ENCODE data around the gene GASK1A.

GASK1A gene

DNA sequence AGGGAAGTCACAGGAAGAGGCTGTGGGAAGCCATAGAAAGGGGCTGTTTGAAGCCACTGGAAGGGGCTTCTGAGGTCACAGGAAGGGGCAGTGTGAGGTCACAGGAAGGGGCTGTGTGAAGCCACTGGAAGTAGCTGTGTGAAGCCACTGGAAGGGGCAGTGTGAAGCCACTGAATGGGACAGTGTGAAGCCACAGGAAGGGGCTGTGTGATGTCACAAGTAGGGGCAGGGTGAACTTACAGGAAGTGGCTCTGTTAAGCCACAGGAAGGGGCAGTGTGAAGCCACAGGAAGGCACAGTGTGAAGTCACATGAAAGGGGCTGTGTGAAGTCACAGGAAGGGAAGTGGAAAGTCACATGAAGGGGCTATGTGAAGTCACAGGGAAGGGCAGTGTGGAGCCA lies 33.1 kb downstream of the GASK1A start:
- H3K4me2 ChIP-seq (ENCODE audit: low read depth, low read length, poor library complexity, severe bottlenecking) = no peak overlapping the region
- no peaks in the 10 kb centered on the region for H4K20me1 ChIP-seq (ENCODE audit: low read depth, low read length)
- H3K9ac ChIP-seq (ENCODE audit: low read length) = no peak overlapping the region
- no peak overlapping the region for H3K27ac ChIP-seq (ENCODE audit: low read depth, low read length)
- H3K36me3 ChIP-seq (ENCODE audit: low read length) = no peaks in the 10 kb centered on the region
- no peaks in the 10 kb centered on the region for H3K27me3 ChIP-seq (ENCODE audit: low read length)
- no peaks in the 10 kb centered on the region for H3F3A ChIP-seq (ENCODE audit: insufficient read depth)
- TF ChIP-seq CTCF (IDR thresholded peaks at IDR 0.05; ENCODE audit: insufficient read depth, low read length, poor library complexity, severe bottlenecking) (no peak), EZH2phosphoT487 (conservative IDR thresholded peaks at IDR 0.05; ENCODE audit: low read length) (no peak)
- H3K9me3 ChIP-seq (ENCODE audit: insufficient read depth, low read length) = peaks cover 38% of the 10 kb centered on the region; the same call in 1 of the 2 replicates
- H2AFZ ChIP-seq (ENCODE audit: low read depth, low read length, severe bottlenecking) = no peak overlapping the region
- H3K9me2 ChIP-seq (replicated peaks; ENCODE audit: insufficient read depth, low read length) = no peaks in the 10 kb centered on the region
- no peaks in the 10 kb centered on the region for H3K79me2 ChIP-seq (ENCODE audit: insufficient read depth, low read length)
- no peak overlapping the region for H3K4me3 ChIP-seq (ENCODE audit: insufficient read depth, low read length, poor library complexity, severe bottlenecking)

- Histone ChIP-seq H3K79me2 (ENCODE audit: insufficient read depth, low read length) (no peaks in the 10 kb centered on the region), H2AFZ (ENCODE audit: low read depth, low read length, severe bottlenecking) (no peak overlapping the region), H3K27ac (ENCODE audit: low read depth, low read length) (no peak overlapping the region), H3K9me3 (ENCODE audit: insufficient read depth, low read length) (peaks cover 38% of the 10 kb centered on the region; the same call in 1 of the 2 replicates), H3K9me2 (replicated peaks; ENCODE audit: insufficient read depth, low read length) (no peaks in the 10 kb centered on the region), H4K20me1 (ENCODE audit: low read depth, low read length) (no peaks in the 10 kb centered on the region), H3K36me3 (ENCODE audit: low read length) (no peaks in the 10 kb centered on the region), H3K27me3 (ENCODE audit: low read length) (no peaks in the 10 kb centered on the region), H3K4me2 (ENCODE audit: low read depth, low read length, poor library complexity, severe bottlenecking) (no peak overlapping the region), H3K4me3 (ENCODE audit: insufficient read depth, low read length, poor library complexity, severe bottlenecking) (no peak overlapping the region), H3F3A (ENCODE audit: insufficient read depth) (no peaks in the 10 kb centered on the region), H3K9ac (ENCODE audit: low read length) (no peak overlapping the region)
- TF ChIP-seq CTCF (IDR thresholded peaks at IDR 0.05; ENCODE audit: insufficient read depth, low read length, poor library complexity, severe bottlenecking) (no peak), EZH2phosphoT487 (conservative IDR thresholded peaks at IDR 0.05; ENCODE audit: low read length) (no peak)
These were observed 34.1 kb downstream of the GASK1A start for GRCh38 chr3:43013256-43013655.

- Histone ChIP-seq H3K4me2 (ENCODE audit: low read depth, low read length, poor library complexity, severe bottlenecking) (no peak overlapping the region), H3K9me3 (ENCODE audit: insufficient read depth, low read length) (peaks cover 38% of the 10 kb centered on the region; the same call in 1 of the 2 replicates), H3F3A (ENCODE audit: insufficient read depth) (no peaks in the 10 kb centered on the region), H3K9me2 (replicated peaks; ENCODE audit: insufficient read depth, low read length) (no peaks in the 10 kb centered on the region), H3K27me3 (ENCODE audit: low read length) (no peaks in the 10 kb centered on the region), H2AFZ (ENCODE audit: low read depth, low read length, severe bottlenecking) (no peak overlapping the region), H3K9ac (ENCODE audit: low read length) (no peak overlapping the region), H3K4me3 (ENCODE audit: insufficient read depth, low read length, poor library complexity, severe bottlenecking) (no peak overlapping the region), H3K27ac (ENCODE audit: low read depth, low read length) (no peak overlapping the region), H4K20me1 (ENCODE audit: low read depth, low read length) (no peaks in the 10 kb centered on the region), H3K79me2 (ENCODE audit: insufficient read depth, low read length) (no peaks in the 10 kb centered on the region), H3K36me3 (ENCODE audit: low read length) (no peaks in the 10 kb centered on the region)
- TF ChIP-seq EZH2phosphoT487 (conservative IDR thresholded peaks at IDR 0.05; ENCODE audit: low read length) (no peak), CTCF (IDR thresholded peaks at IDR 0.05; ENCODE audit: insufficient read depth, low read length, poor library complexity, severe bottlenecking) (no peak)
These were observed 34.6 kb downstream of the GASK1A start for GRCh38 chr3:43013743-43014155.

Data from SU-DHL-6 (cell line).